ENCODE data around the gene SEC31A. TPM values are rescaled to one million over a fixed set of nuclear protein-coding genes. Genes with fewer than 3 reads are reported as not detected.

Gene SEC31A, protein sequence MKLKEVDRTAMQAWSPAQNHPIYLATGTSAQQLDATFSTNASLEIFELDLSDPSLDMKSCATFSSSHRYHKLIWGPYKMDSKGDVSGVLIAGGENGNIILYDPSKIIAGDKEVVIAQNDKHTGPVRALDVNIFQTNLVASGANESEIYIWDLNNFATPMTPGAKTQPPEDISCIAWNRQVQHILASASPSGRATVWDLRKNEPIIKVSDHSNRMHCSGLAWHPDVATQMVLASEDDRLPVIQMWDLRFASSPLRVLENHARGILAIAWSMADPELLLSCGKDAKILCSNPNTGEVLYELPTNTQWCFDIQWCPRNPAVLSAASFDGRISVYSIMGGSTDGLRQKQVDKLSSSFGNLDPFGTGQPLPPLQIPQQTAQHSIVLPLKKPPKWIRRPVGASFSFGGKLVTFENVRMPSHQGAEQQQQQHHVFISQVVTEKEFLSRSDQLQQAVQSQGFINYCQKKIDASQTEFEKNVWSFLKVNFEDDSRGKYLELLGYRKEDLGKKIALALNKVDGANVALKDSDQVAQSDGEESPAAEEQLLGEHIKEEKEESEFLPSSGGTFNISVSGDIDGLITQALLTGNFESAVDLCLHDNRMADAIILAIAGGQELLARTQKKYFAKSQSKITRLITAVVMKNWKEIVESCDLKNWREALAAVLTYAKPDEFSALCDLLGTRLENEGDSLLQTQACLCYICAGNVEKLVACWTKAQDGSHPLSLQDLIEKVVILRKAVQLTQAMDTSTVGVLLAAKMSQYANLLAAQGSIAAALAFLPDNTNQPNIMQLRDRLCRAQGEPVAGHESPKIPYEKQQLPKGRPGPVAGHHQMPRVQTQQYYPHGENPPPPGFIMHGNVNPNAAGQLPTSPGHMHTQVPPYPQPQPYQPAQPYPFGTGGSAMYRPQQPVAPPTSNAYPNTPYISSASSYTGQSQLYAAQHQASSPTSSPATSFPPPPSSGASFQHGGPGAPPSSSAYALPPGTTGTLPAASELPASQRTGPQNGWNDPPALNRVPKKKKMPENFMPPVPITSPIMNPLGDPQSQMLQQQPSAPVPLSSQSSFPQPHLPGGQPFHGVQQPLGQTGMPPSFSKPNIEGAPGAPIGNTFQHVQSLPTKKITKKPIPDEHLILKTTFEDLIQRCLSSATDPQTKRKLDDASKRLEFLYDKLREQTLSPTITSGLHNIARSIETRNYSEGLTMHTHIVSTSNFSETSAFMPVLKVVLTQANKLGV
- 233 and 295 TPM in 2 replicates for total RNA-seq (ENCODE audit: low replicate concordance)
- long read RNA-seq, full-length matches to known transcripts: 31 of 194 reads
- long read RNA-seq, partial matches to known transcripts: 113 of 194 reads
- long read RNA-seq, other reads (novel, unspliced or antisense): 50 of 194 reads

- DNase-seq (ENCODE audit: extremely low spot score, unreplicated experiment): peak; percentile 95
- Mint-ChIP-seq H3K36me3 (peaks cover 21% of the 10 kb centered on the region), H3K4me3 (peak within 1 kb of the TSS; percentile 95), H3K9me3 (no peaks in the 10 kb centered on the region), H3K4me1 (ENCODE audit: unreplicated experiment) (peaks cover 25% of the 10 kb centered on the region), H3K27ac (peak within 1 kb of the TSS; percentile 97), H3K27me3 (no peaks in the 10 kb centered on the region)
- TF ChIP-seq, protein P1, sequence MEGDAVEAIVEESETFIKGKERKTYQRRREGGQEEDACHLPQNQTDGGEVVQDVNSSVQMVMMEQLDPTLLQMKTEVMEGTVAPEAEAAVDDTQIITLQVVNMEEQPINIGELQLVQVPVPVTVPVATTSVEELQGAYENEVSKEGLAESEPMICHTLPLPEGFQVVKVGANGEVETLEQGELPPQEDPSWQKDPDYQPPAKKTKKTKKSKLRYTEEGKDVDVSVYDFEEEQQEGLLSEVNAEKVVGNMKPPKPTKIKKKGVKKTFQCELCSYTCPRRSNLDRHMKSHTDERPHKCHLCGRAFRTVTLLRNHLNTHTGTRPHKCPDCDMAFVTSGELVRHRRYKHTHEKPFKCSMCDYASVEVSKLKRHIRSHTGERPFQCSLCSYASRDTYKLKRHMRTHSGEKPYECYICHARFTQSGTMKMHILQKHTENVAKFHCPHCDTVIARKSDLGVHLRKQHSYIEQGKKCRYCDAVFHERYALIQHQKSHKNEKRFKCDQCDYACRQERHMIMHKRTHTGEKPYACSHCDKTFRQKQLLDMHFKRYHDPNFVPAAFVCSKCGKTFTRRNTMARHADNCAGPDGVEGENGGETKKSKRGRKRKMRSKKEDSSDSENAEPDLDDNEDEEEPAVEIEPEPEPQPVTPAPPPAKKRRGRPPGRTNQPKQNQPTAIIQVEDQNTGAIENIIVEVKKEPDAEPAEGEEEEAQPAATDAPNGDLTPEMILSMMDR (conservative IDR thresholded peaks at IDR 0.05): no peak
These were observed at the start of gene SEC31A for GRCh38 chr4:82890901-82891706. TSS of gene SEC31A (minus strand) at chr4:82891153. CDS start at chr4:82881936, 9,217 bp downstream.

GRCh38 chr4:82939414-82939813, 48.5 kb upstream of the SEC31A start:
- no peaks in the 10 kb centered on the region for H3K4me1 Mint-ChIP-seq (ENCODE audit: unreplicated experiment)
- H3K4me3 Mint-ChIP-seq: no peak overlapping the region
- H3K27me3 Mint-ChIP-seq: no peaks in the 10 kb centered on the region
- H3K36me3 Mint-ChIP-seq: peaks cover 14% of the 10 kb centered on the region
- no peaks in the 10 kb centered on the region for H3K9me3 Mint-ChIP-seq
- no peak for DNase-seq (ENCODE audit: extremely low spot score, unreplicated experiment)
- TF ChIP-seq, protein P1 (conservative IDR thresholded peaks at IDR 0.05): no peak
- H3K27ac Mint-ChIP-seq: no peak overlapping the region

DNA sequence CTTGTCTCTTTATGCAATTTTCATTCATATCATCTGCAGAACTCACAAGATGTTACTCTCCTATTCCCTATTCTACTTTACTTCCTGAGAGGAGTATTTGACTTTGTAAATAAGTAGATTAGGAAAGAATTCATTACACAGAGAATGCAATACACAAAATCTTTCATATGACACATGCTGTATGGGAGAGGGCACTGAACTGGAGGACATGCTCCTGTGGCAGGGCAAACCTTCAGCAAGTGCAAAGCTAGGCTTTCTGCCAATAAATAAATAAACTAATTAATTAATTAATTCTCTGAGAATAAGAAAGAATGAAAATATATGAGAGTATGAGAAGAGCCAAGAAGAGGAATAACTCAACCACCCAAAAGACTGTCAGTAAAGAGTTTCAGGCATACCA, 43.5 kb upstream of the SEC31A start:
- Mint-ChIP-seq H3K4me1 (ENCODE audit: unreplicated experiment) (peaks cover 8% of the 10 kb centered on the region), H3K9me3 (no peaks in the 10 kb centered on the region), H3K27me3 (no peaks in the 10 kb centered on the region), H3K4me3 (no peak overlapping the region), H3K27ac (no peak overlapping the region), H3K36me3 (peaks cover 22% of the 10 kb centered on the region)
- no peak for DNase-seq (ENCODE audit: extremely low spot score, unreplicated experiment)
- TF ChIP-seq, protein P1 (conservative IDR thresholded peaks at IDR 0.05): no peak

- H3K36me3 Mint-ChIP-seq: peaks cover 31% of the 10 kb centered on the region
- H3K4me3 Mint-ChIP-seq: no peak overlapping the region
- no peaks in the 10 kb centered on the region for H3K27me3 Mint-ChIP-seq
- TF ChIP-seq, protein P1 (conservative IDR thresholded peaks at IDR 0.05): no peak
- H3K4me1 Mint-ChIP-seq (ENCODE audit: unreplicated experiment): peaks cover 8% of the 10 kb centered on the region
- no peak for DNase-seq (ENCODE audit: extremely low spot score, unreplicated experiment)
- no peak overlapping the region for H3K27ac Mint-ChIP-seq
- H3K9me3 Mint-ChIP-seq: no peaks in the 10 kb centered on the region
These were observed 40.1 kb upstream of the SEC31A start for GRCh38 chr4:82930848-82931755.

Measured in type B pancreatic cell (in vitro differentiated cells).